T-helper 17 cell (primary cell): Measurements from ENCODE around the gene EDIL3. TPM values are rescaled to one million over a fixed set of nuclear protein-coding genes. Genes with fewer than 3 reads are reported as not detected.

Experiments
- ATAC-seq: fragments of 150-1000 bp; cut with Tn5 transposase; 2 replicates; pipeline ENCODE4 v1.10.0; 2021; ENCODE audit warnings: mild to moderate bottlenecking, moderate library complexity
- DNase-seq, 3 donors: peaks; one replicate each; pipeline versions ENCODE4 v3.0.0 to v3.0.0-alpha.2; 2020 to 2021
- H3K9me3 ChIP-seq: one replicate; pipeline ENCODE4 v1.7.0; 2013; ENCODE audit warnings: low read length, mild to moderate bottlenecking; ENCODE audit not compliant: control insufficient read depth, poor library complexity, severe bottlenecking
- H3K27ac Mint-ChIP-seq: one replicate; pipeline ENCODE4 v1.8.0; 2022; ENCODE audit warnings: mild to moderate bottlenecking, moderate library complexity, mixed read lengths
- H3K27me3 Mint-ChIP-seq: one replicate; pipeline ENCODE4 v1.8.0; 2022; ENCODE audit warnings: mixed read lengths
- H3K36me3 Mint-ChIP-seq: one replicate; pipeline ENCODE4 v1.8.0; 2022; ENCODE audit warnings: low read depth, mixed read lengths
- H3K4me1 Mint-ChIP-seq: one replicate; pipeline ENCODE4 v1.8.0; 2022; ENCODE audit warnings: mild to moderate bottlenecking, mixed read lengths
- H3K4me3 Mint-ChIP-seq: one replicate; pipeline ENCODE4 v1.8.0; 2022; ENCODE audit warnings: mild to moderate bottlenecking, moderate library complexity, mixed read lengths
- total RNA-seq, 4 donors: library from RNA in 2 of 4; stranded (reverse) in 2 of 4; gene quantifications; one replicate each; pipeline ENCODE4 v1.2.3 and lab custom pipeline; 2022 to 2026

Gene EDIL3, protein sequence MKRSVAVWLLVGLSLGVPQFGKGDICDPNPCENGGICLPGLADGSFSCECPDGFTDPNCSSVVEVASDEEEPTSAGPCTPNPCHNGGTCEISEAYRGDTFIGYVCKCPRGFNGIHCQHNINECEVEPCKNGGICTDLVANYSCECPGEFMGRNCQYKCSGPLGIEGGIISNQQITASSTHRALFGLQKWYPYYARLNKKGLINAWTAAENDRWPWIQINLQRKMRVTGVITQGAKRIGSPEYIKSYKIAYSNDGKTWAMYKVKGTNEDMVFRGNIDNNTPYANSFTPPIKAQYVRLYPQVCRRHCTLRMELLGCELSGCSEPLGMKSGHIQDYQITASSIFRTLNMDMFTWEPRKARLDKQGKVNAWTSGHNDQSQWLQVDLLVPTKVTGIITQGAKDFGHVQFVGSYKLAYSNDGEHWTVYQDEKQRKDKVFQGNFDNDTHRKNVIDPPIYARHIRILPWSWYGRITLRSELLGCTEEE
- total RNA-seq = not detected
- 0.08 to 0.81 reads per million in 2 donors for total RNA-seq (lab: John Stamatoyannopoulos, UW)

DNA sequence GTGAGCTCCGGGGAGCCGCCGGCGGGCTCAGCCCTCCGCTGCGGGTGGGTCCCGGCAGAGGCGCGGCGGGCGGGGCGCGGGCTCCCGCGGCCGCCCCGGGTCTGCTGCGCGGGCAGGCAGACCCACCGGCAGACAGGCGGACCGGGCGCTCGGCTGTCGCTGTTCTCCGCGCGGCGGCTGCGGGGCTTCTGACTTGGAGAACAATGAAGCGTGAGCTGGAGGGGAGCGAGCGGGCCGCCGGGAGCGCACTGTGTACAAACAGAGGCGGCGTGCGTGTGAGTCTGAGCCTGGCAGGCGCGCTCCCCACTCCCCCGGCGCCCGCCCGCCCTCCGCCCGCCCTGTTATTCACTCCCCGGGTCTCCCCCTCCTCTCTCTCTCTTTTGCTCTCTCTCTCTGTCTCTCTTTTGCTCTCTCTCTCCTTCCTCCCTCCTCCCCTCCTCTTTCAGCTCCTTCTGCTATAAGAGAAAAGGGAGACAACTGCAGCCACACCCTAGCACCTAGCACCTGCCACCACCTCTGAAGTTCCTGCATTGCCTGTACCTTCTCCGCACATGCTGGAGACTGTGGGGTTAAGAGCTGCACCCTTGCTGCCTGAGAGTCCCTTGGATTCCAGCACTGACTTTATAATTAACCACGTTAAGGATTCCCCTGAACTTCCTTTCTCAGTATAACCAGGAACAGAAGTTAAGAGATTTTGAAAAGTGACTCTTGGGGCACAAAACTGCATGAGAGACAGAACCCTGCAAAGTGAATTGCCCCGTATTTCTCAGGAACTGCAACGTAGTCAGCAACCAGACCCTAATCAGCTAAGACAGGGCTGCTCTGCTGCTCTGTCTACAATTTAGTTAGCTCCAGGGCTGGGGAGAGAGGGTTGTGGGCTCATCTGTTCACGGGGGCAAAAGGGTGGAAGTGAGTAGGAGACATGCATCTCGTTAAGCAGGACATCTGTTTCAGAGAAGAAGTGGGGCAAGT lies at the start of gene EDIL3:
EDIL3 (minus strand) TSS at position 277 of the 972 bp plus-strand sequence. CDS start 506 bp downstream, outside the sequence.
- H3K4me1 Mint-ChIP-seq = peaks cover 4% of the 10 kb centered on the region
- DNase-seq = no peak
- H3K9me3 ChIP-seq = peaks cover 2% of the 10 kb centered on the region
- no peak within 1 kb of the TSS for H3K27ac Mint-ChIP-seq
- peak within 1 kb of the TSS; percentile 69 for H3K4me3 Mint-ChIP-seq
- ATAC-seq = no peak
- H3K36me3 Mint-ChIP-seq = peaks cover 5% of the 10 kb centered on the region
- peaks cover 43% of the 10 kb centered on the region for H3K27me3 Mint-ChIP-seq

DNA sequence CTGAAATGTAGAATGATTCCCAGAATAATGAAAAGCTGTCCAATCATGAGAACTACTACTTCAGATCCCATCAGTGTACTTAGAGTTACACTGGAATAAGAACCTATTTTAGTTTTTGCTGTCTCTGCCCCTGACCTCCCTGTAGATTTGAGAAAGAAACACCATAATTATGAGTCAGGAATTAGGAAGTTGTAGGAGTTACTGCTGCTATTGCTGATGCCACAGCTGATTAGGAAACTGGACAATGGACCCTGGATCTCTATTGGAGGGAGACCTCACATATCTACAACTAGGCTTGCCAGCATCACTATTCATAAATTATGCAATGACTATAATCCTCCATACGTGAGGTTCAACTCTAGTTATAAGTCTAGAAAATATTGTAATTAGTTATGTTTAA lies 48.8 kb upstream of the EDIL3 start:
- no peaks in the 10 kb centered on the region for H3K9me3 ChIP-seq
- H3K4me3 Mint-ChIP-seq = no peak overlapping the region
- ATAC-seq = no peak
- H3K27me3 Mint-ChIP-seq = no peaks in the 10 kb centered on the region
- H3K36me3 Mint-ChIP-seq = no peaks in the 10 kb centered on the region
- no peaks in the 10 kb centered on the region for H3K4me1 Mint-ChIP-seq
- DNase-seq = no peak
- H3K27ac Mint-ChIP-seq = no peak overlapping the region

DNA sequence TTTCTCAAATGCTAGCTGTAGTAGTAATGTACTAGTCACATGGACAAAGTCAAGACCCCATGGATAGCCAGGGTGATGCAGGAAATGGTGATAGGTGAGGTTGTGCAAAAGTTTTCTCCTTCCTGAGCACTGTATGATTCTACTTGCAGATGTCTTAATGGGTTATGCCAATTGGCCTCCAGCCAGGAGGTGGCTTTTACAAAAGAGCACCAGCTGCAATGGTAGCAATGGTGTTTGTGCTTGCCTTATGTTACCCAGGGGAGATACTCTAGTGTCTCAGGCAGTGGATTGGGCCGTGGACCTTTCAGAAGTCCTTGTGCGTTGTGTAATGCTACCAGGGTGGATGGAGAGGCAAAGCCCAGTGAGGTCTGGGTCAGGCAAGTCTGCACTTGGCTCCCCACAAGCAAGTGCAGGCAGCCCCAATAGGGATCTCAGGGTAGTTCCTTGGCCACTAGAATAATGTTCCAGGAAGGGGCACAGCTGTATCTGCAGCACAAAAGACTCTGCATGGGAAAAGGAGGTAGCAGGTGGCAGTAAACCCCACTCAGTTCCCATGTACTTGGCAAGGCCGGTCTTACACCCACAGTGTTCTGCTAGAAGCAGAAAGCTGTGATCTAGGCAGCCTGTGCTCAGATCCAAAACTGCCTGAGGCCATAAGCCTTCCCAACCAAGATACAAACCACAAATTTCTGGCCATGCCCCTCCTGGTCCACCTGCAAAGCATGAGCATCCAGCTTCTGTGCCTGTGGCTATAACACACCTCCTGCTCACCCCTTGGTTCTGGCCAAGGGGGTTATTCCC lies 46.4 kb upstream of the EDIL3 start:
- H3K4me1 Mint-ChIP-seq = no peaks in the 10 kb centered on the region
- no peaks in the 10 kb centered on the region for H3K36me3 Mint-ChIP-seq
- no peak overlapping the region for H3K27ac Mint-ChIP-seq
- H3K27me3 Mint-ChIP-seq = no peaks in the 10 kb centered on the region
- H3K9me3 ChIP-seq = no peaks in the 10 kb centered on the region
- DNase-seq = no peak
- H3K4me3 Mint-ChIP-seq = no peak overlapping the region
- ATAC-seq = no peak

DNA sequence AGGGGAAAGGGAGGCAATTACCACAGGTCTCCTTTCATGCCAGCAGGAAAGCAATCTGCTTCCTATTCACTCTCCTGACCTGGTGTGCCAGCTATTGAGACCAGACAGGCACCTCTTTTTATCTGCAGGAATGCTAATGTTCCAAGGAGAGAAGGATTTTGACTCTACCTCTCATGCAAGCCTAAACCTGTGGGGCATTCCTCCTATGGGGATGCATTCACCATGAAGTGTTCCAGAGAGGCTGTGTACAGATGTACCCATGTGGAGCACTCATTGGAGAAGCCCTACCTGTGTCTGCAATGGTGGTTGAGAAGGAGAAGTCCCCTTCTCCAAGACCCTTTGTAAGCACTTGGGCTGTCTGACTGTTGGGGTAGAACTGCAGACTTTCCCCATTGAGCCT lies 45.4 kb upstream of the EDIL3 start:
- no peak overlapping the region for H3K4me3 Mint-ChIP-seq
- H3K36me3 Mint-ChIP-seq = no peaks in the 10 kb centered on the region
- no peak overlapping the region for H3K27ac Mint-ChIP-seq
- DNase-seq (no peak), ATAC-seq (no peak)
- H3K9me3 ChIP-seq = no peaks in the 10 kb centered on the region
- H3K27me3 Mint-ChIP-seq = no peaks in the 10 kb centered on the region
- H3K4me1 Mint-ChIP-seq = no peaks in the 10 kb centered on the region

DNA sequence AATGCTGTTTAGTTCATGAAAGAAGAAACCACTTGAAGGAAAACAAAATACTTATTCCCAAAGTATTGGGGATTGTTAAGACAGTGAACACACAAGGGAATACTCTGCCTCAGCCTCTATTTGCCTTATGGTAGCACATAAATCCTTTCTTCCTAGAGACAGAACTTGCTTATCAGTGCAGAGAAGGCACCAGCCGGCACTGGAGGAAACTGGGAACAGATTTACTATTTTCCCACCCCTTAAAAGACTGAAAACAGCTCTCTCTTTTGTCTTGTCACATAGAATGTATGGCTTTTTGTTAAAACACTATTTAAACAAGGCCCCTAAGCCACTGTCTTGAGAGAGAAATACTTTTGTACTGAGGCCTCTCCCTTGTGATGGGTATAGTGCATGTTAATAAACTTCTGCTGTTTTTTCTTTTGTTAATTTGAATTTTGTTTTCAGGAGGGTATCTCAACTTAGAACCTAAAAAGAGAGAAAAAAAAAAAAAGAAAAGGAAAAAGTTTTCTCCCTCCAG lies 40.7 kb upstream of the EDIL3 start:
- Mint-ChIP-seq H3K4me3 (no peak overlapping the region), H3K27me3 (no peaks in the 10 kb centered on the region), H3K27ac (no peak overlapping the region), H3K36me3 (no peaks in the 10 kb centered on the region), H3K4me1 (no peaks in the 10 kb centered on the region)
- no peak for DNase-seq
- no peaks in the 10 kb centered on the region for H3K9me3 ChIP-seq
- no peak for ATAC-seq

DNA sequence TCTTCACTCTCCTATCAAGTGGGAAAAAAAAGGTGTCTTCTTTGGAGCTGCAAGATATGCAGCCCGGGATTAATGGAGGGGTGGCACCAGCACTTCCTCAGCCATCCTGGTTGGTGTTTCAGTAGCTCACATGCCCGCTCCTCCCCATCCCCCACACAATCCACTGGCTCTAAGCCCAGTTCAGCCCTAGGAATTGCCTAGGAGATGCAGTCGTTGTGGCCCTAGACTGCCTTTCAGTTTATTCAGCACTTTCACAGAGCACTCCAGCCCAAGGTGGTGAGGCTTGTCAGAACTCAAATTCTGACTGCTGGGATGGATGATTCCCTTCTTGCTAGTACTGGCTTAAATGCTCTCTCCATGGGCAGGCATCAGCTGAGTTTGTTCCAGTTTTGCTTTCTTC lies 35.1 kb upstream of the EDIL3 start:
- no peak overlapping the region for H3K4me3 Mint-ChIP-seq
- H3K27ac Mint-ChIP-seq = no peak overlapping the region
- ATAC-seq = no peak
- H3K9me3 ChIP-seq = no peaks in the 10 kb centered on the region
- DNase-seq = no peak
- no peaks in the 10 kb centered on the region for H3K27me3 Mint-ChIP-seq
- no peaks in the 10 kb centered on the region for H3K4me1 Mint-ChIP-seq
- H3K36me3 Mint-ChIP-seq = no peaks in the 10 kb centered on the region

DNA sequence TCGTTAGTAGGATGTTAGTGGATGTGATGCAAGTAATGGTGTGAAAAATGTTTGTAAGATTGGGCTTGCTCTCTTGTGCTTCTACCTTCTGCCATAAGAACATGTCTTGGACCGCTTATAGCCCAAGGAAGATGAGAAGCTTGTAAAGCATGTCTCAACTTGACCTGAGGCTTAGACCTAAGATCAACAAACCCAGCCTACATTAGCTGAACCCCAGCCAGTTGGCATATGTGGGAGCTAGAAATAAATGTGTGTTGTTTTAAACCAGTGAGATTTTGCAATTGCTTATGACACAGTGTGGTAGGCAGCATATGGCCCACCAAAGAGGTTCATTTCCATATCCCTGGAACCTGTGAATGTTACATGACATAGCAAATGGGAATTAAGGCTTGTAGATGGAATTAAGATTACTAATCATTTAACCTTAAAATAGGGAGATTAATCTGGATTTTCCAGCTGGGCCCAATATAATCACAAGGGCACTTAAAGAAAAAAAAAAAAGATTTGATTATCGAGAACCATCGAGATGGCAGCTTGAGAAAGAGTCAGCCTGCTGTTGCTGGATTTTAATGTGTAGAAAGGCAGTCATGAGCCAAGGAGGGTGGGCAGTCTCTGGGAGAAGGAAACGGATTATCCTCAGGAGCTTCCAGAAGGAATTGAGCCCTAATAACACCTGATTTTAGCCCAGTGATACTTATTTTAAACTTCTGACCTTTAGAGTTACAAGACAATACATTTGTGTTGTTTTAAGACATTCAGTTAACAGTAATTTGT lies 27.3 kb upstream of the EDIL3 start:
- no peak overlapping the region for H3K4me3 Mint-ChIP-seq
- no peaks in the 10 kb centered on the region for H3K4me1 Mint-ChIP-seq
- DNase-seq = no peak
- H3K27ac Mint-ChIP-seq = no peak overlapping the region
- H3K36me3 Mint-ChIP-seq = no peaks in the 10 kb centered on the region
- no peak for ATAC-seq
- no peaks in the 10 kb centered on the region for H3K9me3 ChIP-seq
- H3K27me3 Mint-ChIP-seq = no peaks in the 10 kb centered on the region

DNA sequence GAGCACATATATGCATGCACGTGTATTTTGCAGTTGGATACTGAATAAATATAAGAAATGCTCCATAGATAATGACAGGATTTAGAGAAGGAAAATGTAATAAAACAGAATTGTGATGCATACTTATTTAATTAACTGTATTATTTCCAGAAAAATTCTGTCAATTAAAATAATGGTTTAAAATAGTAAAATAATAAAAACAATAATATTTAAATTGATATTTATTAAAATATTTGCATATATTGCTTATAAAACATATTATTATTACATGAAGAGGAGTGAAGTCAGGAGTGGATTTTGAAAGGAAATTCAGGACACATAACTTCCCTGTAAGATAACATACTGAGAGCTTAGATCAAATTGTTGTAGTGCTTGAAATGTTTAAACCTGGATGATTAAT lies 21.4 kb upstream of the EDIL3 start:
- DNase-seq = no peak
- Mint-ChIP-seq H3K4me1 (no peaks in the 10 kb centered on the region), H3K27me3 (no peaks in the 10 kb centered on the region), H3K27ac (no peak overlapping the region), H3K36me3 (no peaks in the 10 kb centered on the region), H3K4me3 (no peak overlapping the region)
- H3K9me3 ChIP-seq = no peaks in the 10 kb centered on the region
- no peak for ATAC-seq

DNA sequence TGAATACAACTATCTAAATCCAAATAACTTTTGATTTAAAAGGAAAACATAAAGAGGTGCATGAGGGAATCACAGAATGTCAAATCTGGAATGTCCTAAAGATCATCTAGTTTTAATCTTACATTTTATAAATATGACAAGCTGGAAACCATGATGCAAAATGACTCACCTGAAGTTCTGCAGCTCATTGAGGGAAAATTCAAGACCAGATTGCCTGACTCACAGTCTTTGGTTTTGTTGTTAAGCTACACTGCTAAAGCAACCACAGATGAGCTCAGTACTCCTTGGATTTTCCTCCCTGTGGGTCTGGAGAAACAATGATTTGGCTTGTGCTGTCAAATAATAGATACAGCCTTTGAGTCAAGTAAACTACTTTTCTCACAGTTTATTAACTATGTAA lies 19.1 kb upstream of the EDIL3 start:
- H3K4me1 Mint-ChIP-seq = no peaks in the 10 kb centered on the region
- no peak overlapping the region for H3K27ac Mint-ChIP-seq
- ATAC-seq = no peak
- no peak for DNase-seq
- no peak overlapping the region for H3K4me3 Mint-ChIP-seq
- H3K36me3 Mint-ChIP-seq = no peaks in the 10 kb centered on the region
- no peaks in the 10 kb centered on the region for H3K9me3 ChIP-seq
- H3K27me3 Mint-ChIP-seq = no peaks in the 10 kb centered on the region

DNA sequence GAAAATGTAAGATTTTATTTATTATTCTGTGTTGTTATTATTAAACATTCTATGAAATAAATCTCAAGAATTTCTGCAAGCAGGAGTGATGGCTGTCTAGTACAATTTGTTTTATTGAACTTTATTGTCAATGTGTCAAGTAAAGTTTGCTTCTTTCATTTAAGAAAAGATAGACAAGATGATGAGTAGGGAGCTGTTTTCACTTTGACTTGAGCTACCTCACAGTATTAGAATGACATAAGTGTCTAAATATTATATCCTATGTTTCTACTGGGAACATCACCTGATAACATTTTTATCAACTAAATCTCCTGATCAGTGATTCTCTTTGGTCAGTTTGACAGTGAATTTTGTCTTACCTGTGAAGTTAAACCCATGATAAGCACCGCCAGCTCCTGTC lies 12.7 kb upstream of the EDIL3 start:
- H3K27ac Mint-ChIP-seq = no peak overlapping the region
- H3K4me1 Mint-ChIP-seq = no peaks in the 10 kb centered on the region
- no peaks in the 10 kb centered on the region for H3K27me3 Mint-ChIP-seq
- ATAC-seq = no peak
- no peaks in the 10 kb centered on the region for H3K9me3 ChIP-seq
- H3K4me3 Mint-ChIP-seq = no peak overlapping the region
- H3K36me3 Mint-ChIP-seq = no peaks in the 10 kb centered on the region
- no peak for DNase-seq

DNA sequence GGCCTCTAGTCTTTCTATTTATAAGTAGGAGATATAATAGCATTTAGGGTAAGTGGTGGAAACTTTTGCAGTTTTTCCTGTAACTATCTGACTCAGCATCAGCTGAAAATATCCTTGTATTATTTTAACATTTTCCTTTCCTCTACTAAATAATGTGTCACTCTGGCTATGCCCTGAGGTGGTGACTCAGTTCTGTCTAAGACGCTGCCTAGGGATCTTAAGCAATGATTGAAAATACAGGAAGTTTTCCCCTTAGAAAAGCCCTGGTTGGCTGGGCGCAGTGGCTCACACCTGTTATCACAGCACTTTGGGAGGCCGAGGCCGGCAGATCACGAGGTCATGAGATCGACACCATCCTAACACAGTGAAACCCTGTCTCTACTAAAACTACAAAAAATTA lies 9.3 kb upstream of the EDIL3 start:
- no peak overlapping the region for H3K27ac Mint-ChIP-seq
- no peaks in the 10 kb centered on the region for H3K4me1 Mint-ChIP-seq
- ATAC-seq (no peak), DNase-seq (no peak)
- no peaks in the 10 kb centered on the region for H3K36me3 Mint-ChIP-seq
- no peak overlapping the region for H3K4me3 Mint-ChIP-seq
- H3K9me3 ChIP-seq = no peaks in the 10 kb centered on the region
- H3K27me3 Mint-ChIP-seq = no peaks in the 10 kb centered on the region

DNA sequence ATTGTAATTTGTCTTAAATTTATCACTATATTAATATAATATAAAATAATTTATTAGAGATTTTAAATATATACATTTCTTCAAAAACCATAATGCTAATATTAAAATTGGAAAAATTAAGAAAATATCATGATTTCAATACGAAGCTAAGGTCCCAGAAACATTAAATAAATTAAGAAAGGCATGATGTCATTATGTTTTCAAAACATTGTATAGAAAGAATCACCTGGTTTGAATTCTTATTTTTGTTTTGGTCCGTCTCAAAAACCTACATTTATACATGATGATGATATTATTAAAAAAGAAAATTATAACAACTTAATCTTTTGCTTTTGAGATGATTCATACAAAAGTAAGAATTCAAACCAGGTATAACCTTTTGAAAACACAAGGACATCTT lies 8.2 kb upstream of the EDIL3 start:
- Mint-ChIP-seq H3K36me3 (no peaks in the 10 kb centered on the region), H3K4me1 (no peaks in the 10 kb centered on the region), H3K27ac (no peak overlapping the region), H3K4me3 (no peak overlapping the region), H3K27me3 (no peaks in the 10 kb centered on the region)
- no peak for DNase-seq
- ATAC-seq = no peak
- no peaks in the 10 kb centered on the region for H3K9me3 ChIP-seq
